GM18861 (cell line): ENCODE data around the gene KRT5.
"Not testable (repeated sequence)": the region's sequence is repeated elsewhere in the genome, so short reads cannot be mapped to it uniquely, and the experiment has no call there.

ENCODE experiments used
- ATAC-seq: cut with Tn5 transposase; IDR thresholded peaks from one replicate; pipeline ENCODE4 v1.9.1; 2021; ENCODE audit not compliant: unreplicated experiment

Gene KRT5

GRCh38 chr12:52521568-52522266, 1.5 kb upstream of the KRT5 start:
- no peak for ATAC-seq

GRCh38 chr12:52521175-52521567, 977 bp upstream of the KRT5 start:
- ATAC-seq: no peak

- no peak for ATAC-seq
These were observed 849 bp downstream of the KRT5 start for GRCh38 chr12:52519387-52519703.

- ATAC-seq: no peak
These were observed 1.4 kb downstream of the KRT5 start for GRCh38 chr12:52518574-52519386.

DNA sequence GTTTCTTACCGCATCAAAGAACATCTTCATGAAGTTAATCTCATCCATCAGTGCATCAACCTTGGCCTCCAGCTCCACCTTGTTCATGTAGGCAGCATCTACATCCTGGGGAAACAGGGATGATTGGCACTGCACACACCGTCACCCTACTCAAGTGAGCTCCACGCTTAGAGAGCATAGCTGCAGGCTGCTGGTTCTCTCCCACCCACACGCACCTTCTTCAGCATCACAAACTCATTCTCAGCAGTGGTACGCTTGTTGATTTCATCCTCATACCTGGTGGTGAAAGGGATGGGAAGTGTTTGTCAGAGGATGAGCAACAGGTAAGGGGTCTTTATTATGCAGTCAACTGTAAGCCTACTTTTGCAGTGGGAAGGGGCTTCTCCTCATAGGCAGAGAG, 2.3 kb downstream of the KRT5 start:
- ATAC-seq: no peak

DNA sequence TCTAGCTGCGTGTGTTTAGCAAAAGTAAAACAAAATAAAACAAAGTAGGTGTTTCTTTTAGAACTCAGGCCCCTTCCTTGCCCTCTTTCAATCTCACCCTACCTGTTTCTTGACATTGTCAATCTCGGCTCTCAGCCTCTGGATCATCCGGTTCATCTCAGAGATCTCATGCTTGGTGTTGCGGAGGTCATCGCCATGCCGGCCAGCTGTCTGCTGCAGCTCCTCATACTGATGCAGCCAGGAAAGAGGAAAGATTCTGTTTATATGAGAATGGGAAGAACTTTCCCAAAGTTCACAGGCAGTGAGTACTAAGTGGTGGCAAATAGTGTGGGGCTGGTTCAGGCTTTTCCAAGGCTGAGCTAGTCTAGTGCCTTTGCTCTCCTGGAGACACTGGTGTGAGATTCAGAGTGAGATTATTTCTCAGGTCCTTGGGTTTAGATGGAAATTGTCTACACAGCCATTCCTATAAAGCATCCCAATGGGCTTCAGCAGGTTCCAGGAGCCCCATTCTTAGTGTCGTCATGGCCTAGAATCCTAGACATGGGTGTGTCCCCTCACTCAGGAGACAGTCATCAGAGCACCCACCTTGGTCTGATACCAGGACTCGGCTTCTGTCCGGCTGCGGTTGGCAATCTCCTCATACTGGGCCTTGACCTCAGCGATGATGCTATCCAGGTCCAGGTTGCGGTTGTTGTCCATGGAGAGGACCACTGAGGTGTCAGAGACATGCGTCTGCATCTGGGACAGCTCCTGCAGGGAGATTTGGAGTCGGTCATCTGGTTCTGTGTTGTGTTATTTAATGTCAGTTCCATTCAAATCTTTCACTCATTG, 3.0 kb downstream of the KRT5 start:
- ATAC-seq: no peak

GRCh38 chr12:52515927-52516831, 4.0 kb downstream of the KRT5 start:
- ATAC-seq: no peak

DNA sequence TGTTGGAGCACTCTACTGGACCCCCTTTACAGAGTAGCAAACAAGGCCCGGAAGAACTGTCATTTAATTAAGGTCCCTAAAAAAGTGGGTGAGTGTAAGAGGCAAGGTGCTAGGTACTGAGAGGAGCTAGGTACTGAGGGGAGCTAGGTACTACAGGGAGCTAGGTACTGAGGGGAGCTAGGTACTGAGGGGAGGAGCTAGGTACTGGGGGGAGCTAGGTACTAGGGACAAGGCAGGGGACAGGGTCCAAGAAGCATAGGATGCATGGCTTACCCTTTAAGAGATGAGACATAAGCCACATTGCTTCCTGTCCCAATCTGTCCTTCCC, 4.9 kb downstream of the KRT5 start:
- no peak for ATAC-seq

- no peak for ATAC-seq
These were observed 5.5 kb downstream of the KRT5 start for GRCh38 chr12:52514471-52515318.

DNA sequence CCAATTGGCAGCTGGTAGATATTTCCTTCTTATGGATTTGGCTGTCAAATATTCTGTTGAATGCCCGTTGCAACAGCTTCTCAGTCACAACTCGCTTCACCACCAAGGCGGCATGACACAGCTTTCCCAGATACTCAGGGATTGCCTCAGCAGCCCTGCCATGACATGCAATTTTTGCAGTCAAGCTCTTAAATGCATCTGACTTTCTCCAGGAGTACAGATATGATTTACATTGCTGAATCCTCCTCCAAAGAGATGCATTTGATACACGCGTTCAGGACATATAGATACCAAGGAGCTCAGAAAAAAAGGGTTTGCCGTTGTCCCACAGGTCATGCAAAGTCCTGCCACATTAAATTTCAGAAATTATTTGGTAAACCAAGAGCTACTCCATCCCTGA, 6.5 kb downstream of the KRT5 start:
- ATAC-seq: no peak

GRCh38 chr12:52508211-52508610, 12.0 kb downstream of the KRT5 start:
- ATAC-seq: no peak

DNA sequence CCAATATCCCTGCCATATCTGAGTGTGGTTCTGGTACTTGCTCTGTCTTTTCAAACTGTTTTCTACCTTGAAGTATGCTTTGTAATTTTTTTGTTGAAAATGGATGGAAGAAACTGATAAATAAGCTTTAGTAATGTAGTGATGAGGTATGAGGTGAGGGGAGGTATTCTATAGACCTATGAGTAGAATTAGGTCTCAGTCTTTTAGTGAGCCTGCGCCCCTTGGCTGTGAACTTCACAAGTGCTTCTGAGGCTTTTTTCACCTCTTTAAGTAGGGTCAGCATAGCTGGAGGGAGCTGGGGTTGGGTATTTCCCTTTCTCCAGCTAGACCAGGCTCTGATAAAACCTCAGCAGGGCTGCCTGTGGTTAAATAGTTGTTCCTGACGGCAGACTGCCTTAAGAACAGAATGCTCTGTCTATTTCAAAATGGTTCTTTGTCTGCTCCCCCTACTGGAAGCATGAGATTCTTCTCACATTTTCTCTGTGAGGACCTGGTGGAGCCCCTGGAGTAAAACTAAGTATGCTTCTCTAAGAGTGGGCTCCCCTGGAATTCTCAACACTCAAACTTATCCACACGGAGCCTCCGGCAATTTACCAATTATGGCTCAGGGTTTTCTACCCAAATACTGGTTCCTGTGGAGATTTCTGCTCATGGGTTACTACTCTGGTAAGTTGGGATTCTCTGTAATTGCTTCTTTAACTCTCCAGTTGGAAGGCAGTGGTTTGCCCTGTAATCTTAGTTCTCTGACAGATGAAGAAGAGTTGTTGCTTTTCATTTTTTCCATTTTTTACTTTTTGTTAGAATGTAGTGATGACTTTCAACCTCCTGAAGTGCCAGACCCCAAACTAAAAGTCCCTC, 13.1 kb downstream of the KRT5 start:
- ATAC-seq: no peak

- ATAC-seq: no peak
These were observed 17.3 kb downstream of the KRT5 start for GRCh38 chr12:52502877-52503276.

- ATAC-seq: no peak
These were observed 18.7 kb downstream of the KRT5 start for GRCh38 chr12:52501490-52501889.

DNA sequence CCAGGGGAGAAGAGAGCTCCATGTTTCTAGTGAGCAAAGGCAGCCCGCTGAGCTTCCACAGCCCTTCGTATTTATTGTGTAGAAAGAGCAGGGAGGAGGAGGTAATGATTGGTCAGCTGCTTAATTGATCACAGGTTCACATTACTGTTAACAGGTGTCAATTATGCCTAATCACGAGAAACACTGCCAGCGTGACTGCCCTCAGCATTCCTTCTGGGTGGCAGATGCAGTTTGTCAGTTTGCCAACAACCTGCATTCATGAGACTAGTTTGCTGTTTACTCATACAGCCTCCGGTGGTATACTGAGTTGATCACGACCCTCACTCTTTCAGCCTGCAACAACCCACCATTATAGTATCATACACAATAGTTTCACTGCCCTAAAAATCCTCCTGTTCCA, 19.6 kb downstream of the KRT5 start:
- ATAC-seq: not testable (repeated sequence)

- no peak for ATAC-seq
These were observed 20.2 kb downstream of the KRT5 start for GRCh38 chr12:52499806-52500560.

DNA sequence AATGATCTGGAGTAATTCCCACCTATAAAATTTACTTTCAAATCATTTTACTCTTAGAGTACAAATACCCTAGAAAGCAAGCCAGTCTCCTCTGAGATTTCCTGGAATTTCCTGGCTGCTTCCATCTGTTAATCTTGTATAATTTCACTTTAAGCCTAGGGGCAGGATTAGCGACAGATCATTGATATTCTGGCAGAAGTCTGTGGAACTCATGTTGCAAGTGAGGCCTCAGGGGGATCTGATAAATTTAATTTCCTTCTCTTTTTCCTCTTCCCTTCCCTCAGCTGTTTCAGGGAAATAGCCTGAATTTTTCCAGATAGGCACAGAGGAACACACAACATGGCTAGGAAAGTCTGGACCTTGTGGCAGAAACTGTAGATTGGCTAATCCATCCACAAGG, 21.2 kb downstream of the KRT5 start:
- no peak for ATAC-seq

GRCh38 chr12:52497975-52498374, 22.2 kb downstream of the KRT5 start:
- ATAC-seq: no peak
